ENCODE measurements around the gene SLC27A3. TPM values are rescaled to one million over a fixed set of nuclear protein-coding genes. Genes with fewer than 3 reads are reported as not detected.

Gene SLC27A3
- total RNA-seq, 1 experiment from 2014 or later = 42.0 TPM

- DNase-seq = no peak
- Histone ChIP-seq H3K79me2 (ENCODE audit: insufficient read depth, low read length) (no peaks in the 10 kb centered on the region), H3K9me3 (ENCODE audit: control insufficient read depth, low read depth, low read length) (no peaks in the 10 kb centered on the region), H3K56ac (ENCODE audit: insufficient read length, low read depth, low read length) (no peak overlapping the region), H3K27me3 (ENCODE audit: insufficient read depth, low read length) (no peaks in the 10 kb centered on the region), H2BK120ac (ENCODE audit: low read depth, low read length, poor library complexity, severe bottlenecking) (no peak overlapping the region), H2AFZ (ENCODE audit: low read length) (no peak overlapping the region), H3K4me2 (ENCODE audit: insufficient read depth, insufficient read length, low read length) (no peak overlapping the region), H2AK5ac (ENCODE audit: insufficient read length, low read length) (no peak overlapping the region), H3T11ph (ENCODE audit: low read length) (no peak overlapping the region), H3K18ac (ENCODE audit: insufficient read length, low read depth, low read length) (no peak overlapping the region), H2BK20ac (ENCODE audit: low read depth, low read length, poor library complexity, severe bottlenecking) (no peak overlapping the region), H3K14ac (ENCODE audit: insufficient read depth, low read length) (no peak overlapping the region), H2BK15ac (ENCODE audit: low read depth, low read length) (no peak overlapping the region), H3K23ac (ENCODE audit: insufficient read length, low read depth, low read length) (no peak overlapping the region), H3K4me1 (ENCODE audit: insufficient read depth, low read length) (no peaks in the 10 kb centered on the region), H4K20me1 (ENCODE audit: control insufficient read depth, insufficient read depth, insufficient read length) (no peaks in the 10 kb centered on the region), H4K5ac (ENCODE audit: insufficient read length, low read depth, low read length) (no peak overlapping the region), H2BK12ac (ENCODE audit: insufficient read length, low read depth, low read length) (no peak overlapping the region), H3K4ac (ENCODE audit: low read depth, low read length) (no peak overlapping the region), H3K9ac (ENCODE audit: extremely low read depth, insufficient read length, low read length) (no peak overlapping the region), H3K23me2 (ENCODE audit: insufficient read length, low read depth, low read length, poor library complexity, severe bottlenecking) (no peaks in the 10 kb centered on the region), H3K27ac (ENCODE audit: insufficient read length, low read depth, low read length) (no peak overlapping the region), H3K79me1 (ENCODE audit: insufficient read depth, low read depth, low read length, poor library complexity, severe bottlenecking) (no peaks in the 10 kb centered on the region), H2BK5ac (ENCODE audit: insufficient read length, low read length) (no peak overlapping the region), H4K8ac (replicated peaks; ENCODE audit: insufficient read length, low read depth, low read length) (no peak overlapping the region), H4K91ac (ENCODE audit: insufficient read length, low read depth, low read length) (no peak overlapping the region)
- Mint-ChIP-seq H3K4me3 (no peak overlapping the region), H3K27ac (no peak overlapping the region), H3K36me3 (ENCODE audit: insufficient read depth in 1 of 3, low read depth in 3 of 3) (peaks cover 45 to 90% (median 79%) of the 10 kb centered on the region in 3 experiments; a peak in 6 of 7 replicates), H3K9me3 (no peaks in the 10 kb centered on the region), H3K27me3 (ENCODE audit: low read depth) (no peaks in the 10 kb centered on the region), H3K4me1 (no peaks in the 10 kb centered on the region)
- TF ChIP-seq CTCF (conservative IDR thresholded peaks at IDR 0.05) = no peak
- WGBS (ENCODE audit: extremely low coverage, insufficient read length, low lambda C conversion rate) = no CpG with 5 or more reads among the region's 4 CpGs
These were observed 14.8 kb upstream of the SLC27A3 start for GRCh38 chr1:153760440-153760839.
